PC-9 (cell line): ENCODE results near the gene VAMP8. TPM values are rescaled to one million over a fixed set of nuclear protein-coding genes. Genes with fewer than 3 reads are reported as not detected.

Experiments used
- BruUV-seq: library from RNA; stranded (reverse); fragments of 400-500 nt; replicated peaks from 2 replicates; lab custom pipeline; 2021; lab: Mats Ljungman, UMichigan
- CTCF ChIA-PET: fragments of 300-600 bp; sonication (Branson Sonifier 250); formaldehyde crosslinking; loops from one replicate; lab custom pipeline; 2022; ENCODE audit warnings: antibody characterized with exemption; lab: Charles Lee
- POLR2A ChIA-PET: fragments of 300-600 bp; sonication (Branson Sonifier 250); formaldehyde crosslinking; loops from one replicate; lab custom pipeline; 2022; ENCODE audit warnings: antibody characterized with exemption; ENCODE audit not compliant: unreplicated experiment; lab: Charles Lee
- DNase-seq, 2 experiments: peaks; one replicate each; pipeline versions ENCODE4 v3.0.0 to v3.0.0-alpha.2; 2015 to 2022; ENCODE audit warnings: mixed read lengths in 1 of 2
- H2AFZ ChIP-seq: fragments of 200-600 bp; sonication (generic); 2 replicates; pipeline ENCODE4 v1.8.1; 2017; ENCODE audit warnings: antibody characterized with exemption
- H3F3A ChIP-seq: fragments of 200-600 bp; sonication (generic); 2 replicates; pipeline ENCODE4 v1.8.1; 2017; ENCODE audit warnings: antibody characterized with exemption, mild to moderate bottlenecking, low read depth; ENCODE audit not compliant: insufficient read depth
- H3K27ac ChIP-seq: fragments of 200-600 bp; sonication (generic); 2 replicates; pipeline ENCODE4 v1.6.1; 2016; ENCODE audit warnings: mixed run types
- H3K27me3 ChIP-seq: fragments of 200-600 bp; sonication (generic); 2 replicates; pipeline ENCODE4 v1.6.1; 2016; ENCODE audit warnings: low read depth, mixed run types; ENCODE audit not compliant: insufficient read depth
- H3K36me3 ChIP-seq: fragments of 200-600 bp; sonication (generic); 2 replicates; pipeline ENCODE4 v1.6.1; 2016; ENCODE audit warnings: low read depth, mixed run types
- H3K4me1 ChIP-seq: fragments of 200-600 bp; sonication (generic); replicated peaks from 2 replicates; pipeline ENCODE4 v1.6.1; 2016; ENCODE audit warnings: mixed run types; ENCODE audit not compliant: insufficient read depth
- H3K4me2 ChIP-seq: fragments of 200-600 bp; sonication (generic); 2 replicates; pipeline ENCODE4 v1.6.1; 2017; ENCODE audit warnings: mixed run types
- H3K4me3 ChIP-seq: fragments of 200-600 bp; sonication (generic); 2 replicates; pipeline ENCODE4 v1.6.1; 2016; ENCODE audit warnings: mixed run types
- H3K79me2 ChIP-seq: fragments of 200-600 bp; sonication (generic); 2 replicates; pipeline ENCODE4 v1.6.1; 2017; ENCODE audit warnings: low read depth, mixed run types
- H3K9me2 ChIP-seq: fragments of 200-600 bp; sonication (generic); 2 replicates; pipeline ENCODE4 v1.8.1; 2017; ENCODE audit warnings: mild to moderate bottlenecking; ENCODE audit not compliant: insufficient read depth
- H3K9me3 ChIP-seq: fragments of 200-600 bp; sonication (generic); 2 replicates; pipeline ENCODE4 v1.8.1; 2016; ENCODE audit warnings: low read depth; ENCODE audit not compliant: insufficient read depth
- H4K20me1 ChIP-seq: fragments of 200-600 bp; sonication (generic); 2 replicates; pipeline ENCODE4 v1.8.1; 2017; ENCODE audit not compliant: insufficient read depth
- EZH2 ChIP-seq: fragments of 200-600 bp; sonication (generic); IDR thresholded peaks from 2 replicates; pipeline ENCODE4 v1.8.0; 2017; ENCODE audit warnings: antibody characterized with exemption, low read depth
- intact Hi-C: fragments of 100-400 bp; cut with micrococcal nuclease; formaldehyde crosslinking; loops from one replicate; pipeline ENCODE4 v1.10.0; 2022; ENCODE audit not compliant: unreplicated experiment
- total RNA-seq: library from RNA; stranded (reverse); gene quantifications from 2 replicates; pipeline ENCODE4 v1.2.3, GENCODE V29; 2021
- TF ChIP-seq, protein P1 (sequence below): fragments of 200-600 bp; sonication (generic); conservative IDR thresholded peaks from 2 replicates; pipeline ENCODE4 v1.6.1; 2017; ENCODE audit warnings: mixed run types, antibody characterized with exemption, mild to moderate bottlenecking, moderate library complexity

VAMP8 gene
- total RNA-seq, 1 experiment from 2014 or later = 124 TPM

DNA sequence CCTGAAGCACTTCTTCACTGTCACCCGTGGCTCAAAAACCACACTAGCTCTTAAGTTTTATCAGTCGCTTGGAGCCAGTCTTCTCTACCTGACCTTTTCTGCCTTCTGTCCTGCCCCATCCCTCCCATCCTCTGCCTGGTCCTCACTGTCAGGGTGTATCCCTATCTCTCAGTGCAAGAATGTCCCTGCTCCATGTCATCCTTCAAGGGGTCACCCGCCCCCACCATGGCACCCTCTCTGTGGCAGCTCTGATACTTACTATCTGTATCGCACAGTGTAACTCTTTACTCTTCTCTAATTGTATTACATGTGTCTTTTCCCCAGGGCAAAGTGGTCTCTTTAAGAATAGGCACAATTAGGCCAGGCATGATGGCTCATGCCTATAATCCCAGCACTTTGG is 11.3 kb downstream of the VAMP8 start:
- Histone ChIP-seq H2AFZ (no peak overlapping the region), H3K4me3 (no peak overlapping the region), H3K9me2 (no peaks in the 10 kb centered on the region), H3K36me3 (no peaks in the 10 kb centered on the region), H3K27me3 (no peaks in the 10 kb centered on the region), H3K4me2 (no peak overlapping the region), H3K79me2 (no peaks in the 10 kb centered on the region), H4K20me1 (no peaks in the 10 kb centered on the region), H3K4me1 (peaks cover 30% of the 10 kb centered on the region), H3F3A (peaks cover 21% of the 10 kb centered on the region), H3K27ac (no peak overlapping the region), H3K9me3 (no peaks in the 10 kb centered on the region)
- DNase-seq = no peak
- POLR2A ChIA-PET = interaction anchor here (0.7 kb wide), 1 partner anchor 11 kb away, joined by 4 read pairs; no protein-coding TSS in a partner anchor
- no TSS peak for BruUV-seq
- CTCF ChIA-PET = no interaction called here
- TF ChIP-seq EZH2 = no peak
- TF ChIP-seq, protein P1, sequence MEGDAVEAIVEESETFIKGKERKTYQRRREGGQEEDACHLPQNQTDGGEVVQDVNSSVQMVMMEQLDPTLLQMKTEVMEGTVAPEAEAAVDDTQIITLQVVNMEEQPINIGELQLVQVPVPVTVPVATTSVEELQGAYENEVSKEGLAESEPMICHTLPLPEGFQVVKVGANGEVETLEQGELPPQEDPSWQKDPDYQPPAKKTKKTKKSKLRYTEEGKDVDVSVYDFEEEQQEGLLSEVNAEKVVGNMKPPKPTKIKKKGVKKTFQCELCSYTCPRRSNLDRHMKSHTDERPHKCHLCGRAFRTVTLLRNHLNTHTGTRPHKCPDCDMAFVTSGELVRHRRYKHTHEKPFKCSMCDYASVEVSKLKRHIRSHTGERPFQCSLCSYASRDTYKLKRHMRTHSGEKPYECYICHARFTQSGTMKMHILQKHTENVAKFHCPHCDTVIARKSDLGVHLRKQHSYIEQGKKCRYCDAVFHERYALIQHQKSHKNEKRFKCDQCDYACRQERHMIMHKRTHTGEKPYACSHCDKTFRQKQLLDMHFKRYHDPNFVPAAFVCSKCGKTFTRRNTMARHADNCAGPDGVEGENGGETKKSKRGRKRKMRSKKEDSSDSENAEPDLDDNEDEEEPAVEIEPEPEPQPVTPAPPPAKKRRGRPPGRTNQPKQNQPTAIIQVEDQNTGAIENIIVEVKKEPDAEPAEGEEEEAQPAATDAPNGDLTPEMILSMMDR = no peak
- intact Hi-C loops = no loop called here

GRCh38 chr2:85589181-85589580 is 11.8 kb downstream of the VAMP8 start:
- H3K27ac ChIP-seq = no peak overlapping the region
- H3K9me3 ChIP-seq = no peaks in the 10 kb centered on the region
- H3K4me3 ChIP-seq = no peak overlapping the region
- H2AFZ ChIP-seq = no peak overlapping the region
- H4K20me1 ChIP-seq = no peaks in the 10 kb centered on the region
- no peaks in the 10 kb centered on the region for H3K9me2 ChIP-seq
- peaks cover 18% of the 10 kb centered on the region for H3F3A ChIP-seq
- intact Hi-C loops = no loop called here
- TF ChIP-seq, protein P1 = no peak
- no peak for TF ChIP-seq EZH2
- ChIA-PET CTCF (no interaction called here), POLR2A (no interaction called here)
- no peaks in the 10 kb centered on the region for H3K36me3 ChIP-seq
- H3K4me1 ChIP-seq = peaks cover 31% of the 10 kb centered on the region
- BruUV-seq = no TSS peak
- no peaks in the 10 kb centered on the region for H3K27me3 ChIP-seq
- no peak for DNase-seq
- no peak overlapping the region for H3K4me2 ChIP-seq
- H3K79me2 ChIP-seq = peaks cover under 1% of the 10 kb centered on the region; the same call in 1 of the 2 replicates

DNA sequence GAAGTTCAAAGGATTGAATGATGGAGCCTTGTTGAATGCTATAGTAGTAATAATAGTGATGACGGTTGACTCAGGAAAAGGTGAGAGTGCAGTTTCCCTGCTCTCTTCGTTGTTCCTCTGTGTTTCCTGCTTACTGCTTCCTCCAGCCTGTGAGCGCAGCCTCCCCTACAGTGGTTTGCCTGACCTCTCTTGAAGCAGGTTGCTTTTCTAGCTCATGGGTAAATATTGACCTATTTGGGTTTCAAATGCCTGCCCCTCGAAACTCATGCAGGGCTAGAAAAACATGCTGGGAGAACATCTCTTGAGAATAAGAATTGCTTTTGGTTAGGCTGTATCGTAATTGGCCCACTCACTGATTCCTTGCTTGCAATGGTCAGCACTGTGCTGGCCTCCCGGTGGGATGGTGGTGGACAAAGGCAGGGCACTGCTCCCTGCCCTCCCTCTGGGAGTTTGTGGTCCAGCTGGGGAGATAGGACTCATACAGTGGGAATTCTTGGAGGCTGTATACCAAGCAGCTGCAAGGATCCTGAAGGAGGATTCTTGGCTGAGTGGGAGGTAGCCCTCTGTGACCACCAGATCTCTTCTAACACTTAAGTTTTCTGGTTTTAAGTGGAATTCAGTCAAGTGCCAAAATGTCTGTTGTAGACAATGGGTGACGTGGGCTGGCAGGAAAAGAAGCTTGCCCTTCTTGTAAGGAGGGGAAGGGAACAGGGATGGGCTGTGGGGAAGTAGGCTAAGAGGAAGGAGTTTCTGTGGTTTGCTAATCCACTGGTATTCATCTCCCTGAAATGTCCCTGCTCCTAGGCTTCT is 12.8 kb downstream of the VAMP8 start:
- Histone ChIP-seq H3K79me2 (peaks cover 8% of the 10 kb centered on the region; the same call in 1 of the 2 replicates), H3K4me1 (peaks cover 28% of the 10 kb centered on the region), H3K4me3 (no peak overlapping the region), H3K4me2 (no peak overlapping the region), H3K27ac (no peak overlapping the region), H4K20me1 (no peaks in the 10 kb centered on the region), H3F3A (peaks cover 23% of the 10 kb centered on the region), H3K27me3 (no peaks in the 10 kb centered on the region), H3K9me2 (no peaks in the 10 kb centered on the region), H2AFZ (no peak overlapping the region), H3K9me3 (no peaks in the 10 kb centered on the region), H3K36me3 (no peaks in the 10 kb centered on the region)
- intact Hi-C loops = no loop called here
- TF ChIP-seq, protein P1 = no peak
- no peak for TF ChIP-seq EZH2
- no TSS peak for BruUV-seq
- CTCF ChIA-PET = no interaction called here
- no peak for DNase-seq
- POLR2A ChIA-PET = no interaction called here
